Measurements from ENCODE around the gene RPL27. TPM values are rescaled to one million over a fixed set of nuclear protein-coding genes. Genes with fewer than 3 reads are reported as not detected.

RPL27 gene
- total and polyA plus RNA-seq, 2 of the 13 experiments (the other 11 are each of a cell fraction or from before 2014, with no cell fraction given) = 1,585 to 5,840 TPM

- WGBS (ENCODE audit: low lambda C conversion rate) = 57% methylated on average over 5 of the region's 5 CpGs
- ATAC-seq = peak; percentile 27; the same call in 1 of the 3 replicates
- no peak for TF ChIP-seq ZNF720 (CRISPR knock-in tag; IDR thresholded peaks at IDR 0.05)
- TF ChIP-seq SOX6 (IDR thresholded peaks at IDR 0.05) = no peak
- TF ChIP-seq SOX6 (CRISPR knock-in tag; IDR thresholded peaks at IDR 0.05) = 0 out of 2 replicates have a peak, but pooled peaks have one; percentile 10
- no peak for TF ChIP-seq CREB1 (IDR thresholded peaks at IDR 0.05)
- TF ChIP-seq CREB1 (CRISPR knock-in tag; IDR thresholded peaks at IDR 0.05) = 0 out of 2 replicates have a peak, but pooled peaks have one; percentile 32
- TF ChIP-seq BCL6 (CRISPR knock-in tag; IDR thresholded peaks at IDR 0.05) = peak; percentile 40; the same call in 1 of the 2 replicates
- TF ChIP-seq SIN3A (IDR thresholded peaks at IDR 0.05; ENCODE audit: borderline replicate concordance, low read depth, low read length) = no peak
- peak; percentile 38; the same call in 1 of the 2 replicates for TF ChIP-seq PATZ1 (CRISPR knock-in tag; IDR thresholded peaks at IDR 0.05)
- TF ChIP-seq CEBPB (IDR thresholded peaks at IDR 0.05; ENCODE audit: borderline replicate concordance, low read depth, low read length) = peak; percentile 43; the same call in 1 of the 2 replicates
- peak; percentile 89 for TF ChIP-seq ZBTB33 (CRISPR knock-in tag; IDR thresholded peaks at IDR 0.05)
- BruUV-seq (replicated peaks) = no TSS peak
- intact Hi-C loops (cut with micrococcal nuclease; ENCODE audit: unreplicated experiment) (no loop called here), in situ Hi-C loops (cut with HindIII; ENCODE audit: extremely low pct_ligation_motif_present, low pct_unique_long_range_greater_than_20kb) (loop anchor here (10.0 kb wide), 1 partner anchor 64 kb away; the partner anchor contains the start of gene G6PC1)
- Histone ChIP-seq H3K4me3 (replicated peaks in 1 of 3; ENCODE audit: insufficient read depth in 1 of 3, low read depth in 2 of 3, low read length in 3 of 3) (no peak overlapping the region), H3K9ac (ENCODE audit: insufficient read depth, low read depth, low read length) (no peak overlapping the region), H3K27me3 (ENCODE audit: control insufficient read depth in 1 of 2, insufficient read depth in 2 of 2, low read length in 2 of 2) (no peaks in the 10 kb centered on the region), H3K27ac (ENCODE audit: extremely low read length, insufficient read depth, low read length) (peak overlapping the region; percentile 19), H3K36me3 (replicated peaks in 1 of 2; ENCODE audit: control insufficient read depth in 1 of 2, insufficient read depth in 2 of 2, low read length in 2 of 2) (no peaks in the 10 kb centered on the region), H4K20me1 (ENCODE audit: insufficient read depth, low read length) (no peaks in the 10 kb centered on the region), H2AFZ (ENCODE audit: low read length) (no peak overlapping the region), H3K4me1 (ENCODE audit: insufficient read depth, low read length) (peaks cover 26% of the 10 kb centered on the region), H3K4me2 (ENCODE audit: low read depth, low read length) (no peak overlapping the region), H3K9me3 (ENCODE audit: low read length) (no peaks in the 10 kb centered on the region), H3K79me2 (ENCODE audit: insufficient read depth, low read length) (no peaks in the 10 kb centered on the region)
- DNase-seq (ENCODE audit: low spot score) = no peak
- ChIA-PET POLR2A (interaction anchor here (1.7 kb wide), 1 partner anchor 30 kb away, joined by 14 read pairs; the partner anchor contains the start of gene RPL27), CTCF (ENCODE audit: low intra/inter-chr PET ratio, low total read pairs) (no interaction called here)
- FAIRE-seq = no peak
These were observed 29.1 kb upstream of the RPL27 start for GRCh38 chr17:42969001-42969581.

All from HepG2 (cell line).